ENCODE measurements around the gene AFM.

DNA sequence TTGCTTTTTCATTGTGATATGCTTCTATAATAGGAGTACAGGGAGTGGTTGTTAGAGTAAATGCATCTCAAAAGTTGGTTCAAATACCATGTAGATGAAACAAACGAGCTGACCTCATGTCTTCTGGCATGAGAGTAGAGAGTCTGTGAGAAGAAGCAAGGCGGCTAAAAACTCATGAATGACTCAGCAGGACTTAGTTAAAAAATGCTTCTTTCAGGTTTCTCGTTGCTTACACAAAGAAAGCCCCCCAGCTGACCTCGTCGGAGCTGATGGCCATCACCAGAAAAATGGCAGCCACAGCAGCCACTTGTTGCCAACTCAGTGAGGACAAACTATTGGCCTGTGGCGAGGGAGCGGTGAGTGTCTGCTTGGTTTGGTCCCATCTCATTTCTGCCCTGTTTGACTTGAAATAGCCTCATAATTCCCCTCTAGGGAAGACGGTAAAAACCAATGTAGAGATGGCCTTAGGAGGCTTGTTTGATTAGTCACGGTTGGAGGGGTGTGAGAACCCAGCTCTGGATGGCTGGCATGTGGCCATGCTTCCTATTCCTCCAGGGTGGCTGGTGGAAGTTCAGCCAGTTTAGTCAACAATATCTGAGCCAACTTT lies 31.0 kb upstream of the AFM start:
- TF ChIP-seq SMAD9 (CRISPR knock-in tag; IDR thresholded peaks at IDR 0.05) (no peak), PHF21A (CRISPR knock-in tag; IDR thresholded peaks at IDR 0.05) (no peak), ZBTB37 (CRISPR knock-in tag; IDR thresholded peaks at IDR 0.05) (no peak), HNRNPL (IDR thresholded peaks at IDR 0.05; ENCODE audit: low read depth, low read length) (no peak), ERF (CRISPR knock-in tag; IDR thresholded peaks at IDR 0.05) (no peak), CTCF (CRISPR knock-in tag; IDR thresholded peaks at IDR 0.05) (no peak), TCF7 (IDR thresholded peaks at IDR 0.05; ENCODE audit: low read depth) (no peak)
- TF ChIP-seq, protein P1, sequence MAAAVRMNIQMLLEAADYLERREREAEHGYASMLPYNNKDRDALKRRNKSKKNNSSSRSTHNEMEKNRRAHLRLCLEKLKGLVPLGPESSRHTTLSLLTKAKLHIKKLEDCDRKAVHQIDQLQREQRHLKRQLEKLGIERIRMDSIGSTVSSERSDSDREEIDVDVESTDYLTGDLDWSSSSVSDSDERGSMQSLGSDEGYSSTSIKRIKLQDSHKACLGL (CRISPR knock-in tag; IDR thresholded peaks at IDR 0.05) = no peak
- TF ChIP-seq, protein P2, sequence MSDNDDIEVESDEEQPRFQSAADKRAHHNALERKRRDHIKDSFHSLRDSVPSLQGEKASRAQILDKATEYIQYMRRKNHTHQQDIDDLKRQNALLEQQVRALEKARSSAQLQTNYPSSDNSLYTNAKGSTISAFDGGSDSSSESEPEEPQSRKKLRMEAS (IDR thresholded peaks at IDR 0.05) = peak; percentile 19; the same call in 1 of the 2 replicates
